B cell (primary cell): Measurements from ENCODE around the gene EPSTI1. TPM values are rescaled to one million over a fixed set of nuclear protein-coding genes. Genes with fewer than 3 reads are reported as not detected.

Source experiments
- ATAC-seq: fragments of 200-7000 bp; cut with Tn5 transposase; one replicate; pipeline ENCODE4 v1.10.0; 2021; ENCODE audit warnings: low read depth, mild to moderate bottlenecking, moderate number of reproducible peaks, moderate library complexity
- CTCF ChIA-PET: fragments of 350-600 bp; sonication (Branson Sonifier 250); formaldehyde crosslinking; loops from one replicate; lab custom pipeline; 2021; ENCODE audit warnings: antibody characterized with exemption, inconsistent platforms; lab: Charles Lee
- POLR2A ChIA-PET: fragments of 350-600 bp; sonication (Branson Sonifier 250); formaldehyde crosslinking; loops from one replicate; lab custom pipeline; 2021; ENCODE audit warnings: antibody characterized with exemption; lab: Charles Lee
- DNase-seq: peaks from one replicate; pipeline ENCODE4 v3.0.0; 2013
- H2AFZ ChIP-seq: 2 replicates; pipeline ENCODE4 v1.6.1; 2012; ENCODE audit warnings: mild to moderate bottlenecking, low read depth, low read length; ENCODE audit not compliant: insufficient read depth, poor library complexity, severe bottlenecking
- H3K27ac ChIP-seq, 2 donors: 1 replicate in 1 of 2; 2 replicates in 1 of 2; pipeline ENCODE4 v1.5.1; 2012 to 2013; ENCODE audit warnings: low read length in 2 of 2, mild to moderate bottlenecking in 2 of 2, moderate library complexity in 1 of 2
- H3K27me3 ChIP-seq, 4 experiments: fragments of 200-600 bp in 1 of 4; sonication (generic) in 1 of 4; replicated peaks in 1 of 4; 1 replicate in 2 of 4; 2 replicates in 2 of 4; pipeline versions ENCODE4 v1.6.1 to v1.7.0; 2013 to 2016; ENCODE audit warnings: low read length in 3 of 4, mild to moderate bottlenecking in 2 of 4, mixed read lengths in 1 of 4, moderate library complexity in 1 of 4; ENCODE audit not compliant: insufficient read depth in 4 of 4, control insufficient read depth in 3 of 4; ENCODE audit errors: control extremely low read depth in 1 of 4
- H3K36me3 ChIP-seq, 2 experiments: replicated peaks in 1 of 2; 1 replicate in 1 of 2; 2 replicates in 1 of 2; pipeline versions ENCODE4 v1.6.1 to v1.7.1; 2013; ENCODE audit warnings: low read length in 1 of 2; ENCODE audit not compliant: insufficient read depth in 2 of 2, control insufficient read depth in 1 of 2; ENCODE audit errors: control extremely low read depth in 1 of 2, extremely low read depth in 1 of 2
- H3K4me1 ChIP-seq, 2 donors: fragments of 200-600 bp in 1 of 2; sonication (generic) in 1 of 2; 1 replicate in 1 of 2; 2 replicates in 1 of 2; pipeline versions ENCODE4 v1.5.1 to v1.6.1; 2013 to 2017; ENCODE audit warnings: low read length in 2 of 2; ENCODE audit not compliant: control insufficient read depth in 2 of 2, insufficient read depth in 2 of 2
- H3K4me2 ChIP-seq: replicated peaks from 2 replicates; pipeline ENCODE3; 2012; ENCODE audit warnings: mild to moderate bottlenecking, low read depth, low read length; ENCODE audit not compliant: poor library complexity, severe bottlenecking
- H3K4me3 ChIP-seq, 5 experiments: fragments of 200-600 bp in 1 of 5; sonication (generic) in 1 of 5; 1 replicate in 3 of 5; 2 replicates in 2 of 5; pipeline versions ENCODE4 v1.5.1 to v1.7.0; 2011 to 2016; ENCODE audit warnings: low read length in 4 of 5, mild to moderate bottlenecking in 4 of 5, low read depth in 2 of 5, control low read depth in 1 of 5, moderate library complexity in 1 of 5; ENCODE audit not compliant: insufficient read depth in 1 of 5; ENCODE audit errors: control extremely low read depth in 1 of 5, extremely low read depth in 1 of 5
- H3K79me2 ChIP-seq: fragments of 200-600 bp; sonication (generic); one replicate; pipeline ENCODE4 v1.6.0; 2016; ENCODE audit warnings: low read length; ENCODE audit not compliant: control insufficient read depth, insufficient read depth
- H3K9ac ChIP-seq: fragments of 200-600 bp; sonication (generic); 2 replicates; pipeline ENCODE4 v1.6.1; 2017; ENCODE audit warnings: mild to moderate bottlenecking, low read length, moderate library complexity
- H3K9me3 ChIP-seq, 3 donors: one replicate each; pipeline versions ENCODE4 v1.6.1 to v1.7.1; 2013; ENCODE audit warnings: low read length in 2 of 3; ENCODE audit not compliant: control insufficient read depth in 2 of 3, insufficient read depth in 1 of 3; ENCODE audit errors: control extremely low read depth in 1 of 3
- H4K20me1 ChIP-seq: 2 replicates; pipeline ENCODE4 v1.6.0; 2012; ENCODE audit warnings: mild to moderate bottlenecking, low read length; ENCODE audit not compliant: insufficient read depth, control insufficient read depth, poor library complexity, severe bottlenecking
- H3K27ac Mint-ChIP-seq: one replicate; pipeline ENCODE4 v1.8.0; 2021; ENCODE audit warnings: mixed read lengths
- H3K27me3 Mint-ChIP-seq: one replicate; pipeline ENCODE4 v1.8.0; 2021; ENCODE audit warnings: mixed read lengths
- H3K4me1 Mint-ChIP-seq: one replicate; pipeline ENCODE4 v1.8.0; 2021; ENCODE audit warnings: mixed read lengths
- H3K4me3 Mint-ChIP-seq: one replicate; pipeline ENCODE4 v1.8.0; 2021; ENCODE audit warnings: mixed read lengths
- H3K9me3 Mint-ChIP-seq: one replicate; pipeline ENCODE4 v1.8.0; 2022; ENCODE audit warnings: mixed read lengths; ENCODE audit not compliant: insufficient read depth
- EZH2 ChIP-seq: IDR thresholded peaks from 2 replicates; pipeline ENCODE4 v1.6.1; 2012; ENCODE audit warnings: borderline replicate concordance, low read depth, mild to moderate bottlenecking, moderate library complexity, low read length; ENCODE audit not compliant: insufficient read depth, poor library complexity, severe bottlenecking
- whole genome bisulfite sequencing: methylation state at CpG from one replicate; pipeline ENCODE4 v1.1.5; 2013; ENCODE audit warnings: missing lambda C conversion rate; ENCODE audit not compliant: insufficient coverage; 5-methylcytosine and 5-hydroxymethylcytosine counted together
- intact Hi-C: fragments of 100-400 bp; cut with micrococcal nuclease; formaldehyde crosslinking; loops from one replicate; pipeline ENCODE4 v1.10.0; 2022
- polyA plus RNA-seq: library from polyadenylated mRNA; depleted of rRNA; stranded (reverse); fragments of >200 nt; gene quantifications from 2 replicates; pipeline ENCODE4 v1.2.3, GENCODE V29; 2012
- total RNA-seq, 2 donors: library from RNA; stranded (reverse); fragments of 120-200 nt in 1 of 2; gene quantifications; 1 replicate in 1 of 2; 2 replicates in 1 of 2; pipeline versions ENCODE4 v1.2.3 to v1.2.4, GENCODE V29; 2013 to 2022
- TF ChIP-seq, protein P1 (sequence below): fragments of 200-600 bp; IDR thresholded peaks from one replicate; pipeline ENCODE4 v1.8.0; 2022; ENCODE audit warnings: antibody characterized with exemption, mild to moderate bottlenecking

Gene EPSTI1
- total and polyA plus RNA-seq, 2 donors (not counting 1 experiment from before 2014, with no cell fraction given) = 13.4 to 41.8 TPM

DNA sequence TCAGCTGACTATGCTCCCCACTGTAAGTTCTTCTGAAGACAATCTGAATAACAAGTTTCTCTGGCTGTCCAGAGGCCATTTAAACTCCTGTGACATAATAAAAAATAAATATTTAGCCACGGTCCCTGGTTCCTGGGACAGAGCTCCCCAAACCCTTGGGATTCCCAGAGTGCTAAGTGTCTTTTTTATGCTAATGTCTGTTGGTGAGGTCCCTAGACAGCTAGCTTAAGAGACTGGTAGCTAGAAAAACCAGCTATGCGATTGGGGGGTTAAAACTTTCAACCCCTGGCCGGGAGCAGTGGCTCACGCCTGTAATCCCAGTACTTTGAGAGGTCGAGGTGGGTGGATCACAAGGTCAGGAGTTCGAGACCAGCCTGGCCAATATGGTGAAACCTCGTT, 5.9 kb downstream of the EPSTI1 start:
- peak overlapping the region; percentile 6 for H3K4me2 ChIP-seq
- no peak for DNase-seq
- no peaks in the 10 kb centered on the region for H3K27me3 ChIP-seq
- no peak overlapping the region for H3K9ac ChIP-seq
- no peaks in the 10 kb centered on the region for H3K9me3 ChIP-seq
- no peak overlapping the region for H3K4me3 Mint-ChIP-seq
- POLR2A ChIA-PET = interaction anchor here (1.7 kb wide), 1 partner anchor 64 kb away, joined by 3 read pairs; no protein-coding TSS in a partner anchor
- peaks cover 51 to 54% of the 10 kb centered on the region in 2 donors for H3K4me1 ChIP-seq
- TF ChIP-seq, protein P1, sequence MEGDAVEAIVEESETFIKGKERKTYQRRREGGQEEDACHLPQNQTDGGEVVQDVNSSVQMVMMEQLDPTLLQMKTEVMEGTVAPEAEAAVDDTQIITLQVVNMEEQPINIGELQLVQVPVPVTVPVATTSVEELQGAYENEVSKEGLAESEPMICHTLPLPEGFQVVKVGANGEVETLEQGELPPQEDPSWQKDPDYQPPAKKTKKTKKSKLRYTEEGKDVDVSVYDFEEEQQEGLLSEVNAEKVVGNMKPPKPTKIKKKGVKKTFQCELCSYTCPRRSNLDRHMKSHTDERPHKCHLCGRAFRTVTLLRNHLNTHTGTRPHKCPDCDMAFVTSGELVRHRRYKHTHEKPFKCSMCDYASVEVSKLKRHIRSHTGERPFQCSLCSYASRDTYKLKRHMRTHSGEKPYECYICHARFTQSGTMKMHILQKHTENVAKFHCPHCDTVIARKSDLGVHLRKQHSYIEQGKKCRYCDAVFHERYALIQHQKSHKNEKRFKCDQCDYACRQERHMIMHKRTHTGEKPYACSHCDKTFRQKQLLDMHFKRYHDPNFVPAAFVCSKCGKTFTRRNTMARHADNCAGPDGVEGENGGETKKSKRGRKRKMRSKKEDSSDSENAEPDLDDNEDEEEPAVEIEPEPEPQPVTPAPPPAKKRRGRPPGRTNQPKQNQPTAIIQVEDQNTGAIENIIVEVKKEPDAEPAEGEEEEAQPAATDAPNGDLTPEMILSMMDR = no peak
- TF ChIP-seq EZH2 = no peak
- H3K27ac ChIP-seq = no peak overlapping the region
- peaks cover 70% of the 10 kb centered on the region for H3K4me1 Mint-ChIP-seq
- H3K79me2 ChIP-seq = peaks cover 85% of the 10 kb centered on the region
- ATAC-seq = no peak
- H3K27ac Mint-ChIP-seq = no peak overlapping the region
- no peaks in the 10 kb centered on the region for H3K27me3 Mint-ChIP-seq
- peaks cover 0 to 4% of the 10 kb centered on the region in 2 experiments for H3K36me3 ChIP-seq
- no peak overlapping the region for H3K4me3 ChIP-seq
- H2AFZ ChIP-seq = no peak overlapping the region
- 100% methylated on average over 1 of the region's 7 CpGs for WGBS
- intact Hi-C loops = no loop called here
- H3K9me3 Mint-ChIP-seq = no peaks in the 10 kb centered on the region
- CTCF ChIA-PET = interaction anchor here (0.7 to 1.1 kb wide), 3 partner anchors 8 to 72 kb away, joined by 3 read pairs; no protein-coding TSS in a partner anchor
- H4K20me1 ChIP-seq = no peaks in the 10 kb centered on the region

DNA sequence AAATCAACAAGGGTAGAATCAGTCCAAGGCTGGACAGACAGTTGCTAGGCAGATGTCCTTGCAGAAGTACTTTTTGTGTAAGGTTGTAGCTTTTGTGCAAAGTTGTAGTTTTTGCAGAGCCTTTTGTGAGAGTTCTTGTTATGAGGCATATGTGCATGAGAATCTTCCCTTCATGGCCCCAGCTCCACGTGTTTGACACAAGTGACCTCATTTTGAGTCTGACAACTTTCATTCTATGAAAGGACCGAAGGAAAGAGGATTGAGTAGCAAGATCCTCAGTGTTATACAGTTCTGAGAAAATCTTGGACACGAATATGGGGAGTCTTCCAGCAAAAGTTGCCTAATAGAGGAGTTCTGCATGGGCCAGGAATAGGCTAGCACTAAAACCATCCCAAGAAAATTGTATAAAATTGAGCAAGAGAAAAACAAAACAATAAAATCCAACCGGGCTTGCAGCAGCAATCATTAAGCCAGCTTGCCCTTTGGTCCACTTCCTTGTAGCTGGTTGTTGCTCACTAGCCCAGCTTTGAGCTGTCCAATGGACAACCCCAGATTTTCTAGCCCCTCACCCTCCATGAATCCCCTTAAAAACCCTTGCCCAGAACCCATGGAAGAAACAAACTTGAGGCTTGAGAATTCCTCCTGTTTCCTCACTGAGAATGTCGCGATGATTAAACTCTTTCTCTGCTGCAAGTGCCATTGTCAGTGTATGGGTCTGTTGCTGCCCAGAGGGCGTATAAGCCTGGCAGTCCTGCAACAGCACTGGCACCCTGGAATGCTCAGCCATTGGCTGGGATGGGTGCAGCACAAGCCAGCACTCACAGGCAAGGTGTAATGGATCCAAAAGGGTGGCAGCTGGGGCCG, 6.5 kb downstream of the EPSTI1 start:
- CTCF ChIA-PET = interaction anchor here (0.7 to 1.1 kb wide), 3 partner anchors 8 to 72 kb away, joined by 3 read pairs; no protein-coding TSS in a partner anchor
- peak overlapping the region; percentile 29 for H3K4me3 Mint-ChIP-seq
- peak overlapping the region in 1 of 2 donors; percentile 6 for H3K27ac ChIP-seq
- H3K36me3 ChIP-seq = peaks cover 0 to 4% of the 10 kb centered on the region in 2 experiments
- H3K9me3 Mint-ChIP-seq = no peaks in the 10 kb centered on the region
- H3K27me3 ChIP-seq = no peaks in the 10 kb centered on the region
- peaks cover 44 to 48% of the 10 kb centered on the region in 2 donors for H3K4me1 ChIP-seq
- H3K9ac ChIP-seq = no peak overlapping the region
- POLR2A ChIA-PET = no interaction called here
- no peaks in the 10 kb centered on the region for H3K27me3 Mint-ChIP-seq
- intact Hi-C loops = no loop called here
- 91% methylated on average over 6 of the region's 8 CpGs for WGBS
- H3K4me1 Mint-ChIP-seq = peaks cover 64% of the 10 kb centered on the region
- H3K9me3 ChIP-seq = no peaks in the 10 kb centered on the region
- H3K4me3 ChIP-seq = no peak overlapping the region
- peak overlapping the region; percentile 36 for H3K4me2 ChIP-seq
- DNase-seq (no peak), ATAC-seq (no peak)
- H4K20me1 ChIP-seq = no peaks in the 10 kb centered on the region
- H3K27ac Mint-ChIP-seq = peak overlapping the region; percentile 27
- TF ChIP-seq, protein P1 = no peak
- TF ChIP-seq EZH2 = no peak
- peaks cover 80% of the 10 kb centered on the region for H3K79me2 ChIP-seq
- no peak overlapping the region for H2AFZ ChIP-seq
